IMR-90 (cell line): ENCODE data around the gene CSDE1. TPM values are rescaled to one million over a fixed set of nuclear protein-coding genes. Genes with fewer than 3 reads are reported as not detected.

Experiments used
- ATAC-seq: fragments of 200-7000 bp; cut with Tn5 transposase; 2 replicates; pipeline ENCODE4 v1.9.1; 2020; ENCODE audit warnings: low read depth, mild to moderate bottlenecking, moderate library complexity
- BruUV-seq: library from RNA; stranded (reverse); fragments of 400-500 nt; replicated peaks from 2 replicates; lab custom pipeline; 2021; lab: Mats Ljungman, UMichigan
- CTCF ChIA-PET: fragments of 300-600 bp; formaldehyde crosslinking; extraction: SDS; loops from one replicate; lab custom pipeline; 2021; ENCODE audit warnings: antibody characterized with exemption; lab: Yijun Ruan, JAX
- POLR2A ChIA-PET: fragments of 300-600 bp; sonication (Branson Sonifier 250); formaldehyde crosslinking; loops from one replicate; lab custom pipeline; 2022; ENCODE audit warnings: antibody characterized with exemption; ENCODE audit not compliant: unreplicated experiment; lab: Charles Lee
- DNase-seq: peaks from one replicate; pipeline ENCODE4 v3.0.0; 2013
- H2AFZ ChIP-seq: replicated peaks from 2 replicates; pipeline ENCODE3; 2013; ENCODE audit warnings: low read length, mild to moderate bottlenecking; ENCODE audit not compliant: poor library complexity
- H2AK5ac ChIP-seq: 2 replicates; pipeline ENCODE4 v1.6.1; 2013; ENCODE audit warnings: low read depth, low read length, inconsistent platforms
- H2AK9ac ChIP-seq: replicated peaks from 2 replicates; pipeline ENCODE3; 2013; ENCODE audit warnings: mild to moderate bottlenecking, low read depth, low read length, moderate library complexity; ENCODE audit not compliant: poor library complexity
- H2BK120ac ChIP-seq: 2 replicates; pipeline ENCODE4 v1.6.1; 2013; ENCODE audit warnings: low read depth, low read length, inconsistent platforms
- H2BK15ac ChIP-seq: 3 replicates; pipeline ENCODE4 v1.6.1; 2013; ENCODE audit warnings: low read depth, low read length, inconsistent platforms
- H2BK20ac ChIP-seq: 2 replicates; pipeline ENCODE4 v1.6.1; 2013; ENCODE audit warnings: low read depth, mild to moderate bottlenecking, inconsistent platforms, low read length, moderate library complexity
- H2BK5ac ChIP-seq: 2 replicates; pipeline ENCODE4 v1.6.1; 2013; ENCODE audit warnings: mild to moderate bottlenecking, low read depth, low read length, inconsistent platforms; ENCODE audit not compliant: poor library complexity, severe bottlenecking
- H3K14ac ChIP-seq: replicated peaks from 2 replicates; pipeline ENCODE4 v1.6.1; 2013; ENCODE audit warnings: low read depth, low read length, inconsistent platforms
- H3K18ac ChIP-seq: 2 replicates; pipeline ENCODE4 v1.6.1; 2013; ENCODE audit warnings: low read depth, low read length, control low read depth
- H3K23ac ChIP-seq: 2 replicates; pipeline ENCODE4 v1.6.1; 2013; ENCODE audit warnings: low read depth, low read length, inconsistent platforms
- H3K27ac ChIP-seq: 2 replicates; pipeline ENCODE4 v1.5.1; 2013; ENCODE audit warnings: mild to moderate bottlenecking, control low read depth, low read length; ENCODE audit not compliant: insufficient read depth
- H3K27me3 ChIP-seq: 2 replicates; pipeline ENCODE4 v1.6.1; 2013; ENCODE audit warnings: low read length; ENCODE audit not compliant: control insufficient read depth, insufficient read depth
- H3K36me3 ChIP-seq: 2 replicates; pipeline ENCODE4 v1.6.1; 2013; ENCODE audit warnings: low read length, mixed read lengths; ENCODE audit not compliant: control insufficient read depth, insufficient read depth
- H3K4ac ChIP-seq: 2 replicates; pipeline ENCODE4 v1.6.1; 2013; ENCODE audit warnings: low read depth, low read length, inconsistent platforms
- H3K4me1 ChIP-seq: 2 replicates; pipeline ENCODE4 v1.6.1; 2013; ENCODE audit warnings: low read length, mixed read lengths; ENCODE audit not compliant: control insufficient read depth, insufficient read depth
- H3K4me2 ChIP-seq: 2 replicates; pipeline ENCODE4 v1.6.1; 2013; ENCODE audit warnings: low read depth, mild to moderate bottlenecking, control low read depth, low read length, moderate library complexity
- H3K4me3 ChIP-seq: 2 replicates; pipeline ENCODE4 v1.5.1; 2013; ENCODE audit warnings: low read depth, mild to moderate bottlenecking, control low read depth, low read length, moderate library complexity; ENCODE audit not compliant: insufficient read depth
- H3K56ac ChIP-seq: 2 replicates; pipeline ENCODE4 v1.6.1; 2013; ENCODE audit warnings: low read length, inconsistent platforms; ENCODE audit not compliant: insufficient read depth; ENCODE audit errors: extremely low read depth
- H3K79me1 ChIP-seq, 2 experiments: 2 replicates each; pipeline ENCODE4 v1.6.1; 2013; ENCODE audit warnings: low read length in 2 of 2, inconsistent platforms in 1 of 2, low read depth in 1 of 2
- H3K9ac ChIP-seq: 2 replicates; pipeline ENCODE4 v1.6.1; 2013; ENCODE audit warnings: low read depth, low read length, control low read depth
- H3K9me1 ChIP-seq: 2 replicates; pipeline ENCODE4 v1.6.1; 2013; ENCODE audit warnings: low read length, inconsistent platforms; ENCODE audit not compliant: insufficient read depth
- H3K9me3 ChIP-seq: 2 replicates; pipeline ENCODE4 v1.6.1; 2013; ENCODE audit warnings: low read length; ENCODE audit not compliant: control insufficient read depth, insufficient read depth
- H4K20me1 ChIP-seq: 2 replicates; pipeline ENCODE4 v1.6.1; 2013; ENCODE audit warnings: low read length, inconsistent platforms; ENCODE audit not compliant: insufficient read depth
- H4K5ac ChIP-seq: 2 replicates; pipeline ENCODE4 v1.6.1; 2013; ENCODE audit warnings: mild to moderate bottlenecking, low read depth, low read length, control low read depth
- H4K8ac ChIP-seq, 2 experiments: 2 replicates each; pipeline ENCODE4 v1.6.1; 2013; ENCODE audit warnings: low read depth in 2 of 2, low read length in 2 of 2, control low read depth in 1 of 2, inconsistent platforms in 1 of 2
- H4K91ac ChIP-seq: 2 replicates; pipeline ENCODE4 v1.6.1; 2013; ENCODE audit warnings: low read depth, low read length, inconsistent platforms; ENCODE audit not compliant: insufficient read depth
- BHLHE40 ChIP-seq: fragments of 150-350 bp; IDR thresholded peaks from 2 replicates; pipeline ENCODE4 v1.6.1; 2016; ENCODE audit warnings: mild to moderate bottlenecking, low read depth, low read length
- CEBPB ChIP-seq: IDR thresholded peaks from 2 replicates; pipeline ENCODE4 v1.6.1; 2012; ENCODE audit warnings: low read depth, low read length, improper control_type of control experiment
- MAZ ChIP-seq: IDR thresholded peaks from 2 replicates; pipeline ENCODE4 v1.6.1; 2012; ENCODE audit warnings: low read depth, mild to moderate bottlenecking, low read length, improper control_type of control experiment, moderate library complexity, borderline replicate concordance
- MXI1 ChIP-seq: IDR thresholded peaks from 2 replicates; pipeline ENCODE4 v1.6.1; 2012; ENCODE audit warnings: low read depth, mild to moderate bottlenecking, low read length, moderate library complexity, borderline replicate concordance
- POLR2A ChIP-seq: IDR thresholded peaks from 2 replicates; pipeline ENCODE4 v1.6.1; 2012; ENCODE audit warnings: mild to moderate bottlenecking, low read depth, low read length
- RAD21 ChIP-seq: IDR thresholded peaks from 2 replicates; pipeline ENCODE4 v1.6.1; 2012; ENCODE audit warnings: low read length, improper control_type of control experiment
- RCOR1 ChIP-seq: IDR thresholded peaks from 2 replicates; pipeline ENCODE4 v1.6.1; 2012; ENCODE audit warnings: mild to moderate bottlenecking, low read length, improper control_type of control experiment; ENCODE audit not compliant: insufficient replicate concordance
- RFX5 ChIP-seq: IDR thresholded peaks from 2 replicates; pipeline ENCODE4 v1.8.0; 2012; ENCODE audit warnings: low read depth, mild to moderate bottlenecking, low read length, moderate library complexity
- SMC3 ChIP-seq: fragments of 150-350 bp; IDR thresholded peaks from 2 replicates; pipeline ENCODE4 v1.6.1; 2016; ENCODE audit warnings: low read depth, mild to moderate bottlenecking, antibody characterized with exemption, low read length, moderate library complexity
- WGBS, 2 experiments: methylation state at CpG; one replicate each; pipeline versions ENCODE4 v1.1.5 to v1.1.7; 2013; ENCODE audit warnings: missing lambda C conversion rate in 2 of 2; ENCODE audit not compliant: insufficient read length in 1 of 2; ENCODE audit errors: extremely low coverage in 2 of 2; 5-methylcytosine and 5-hydroxymethylcytosine counted together
- dilution Hi-C: fragments of 300-500 bp; cut with HindIII; formaldehyde crosslinking; loops from one replicate; pipeline ENCODE4 v1.14.3; 2018; ENCODE audit warnings: low sequenced_read_pairs; ENCODE audit not compliant: unreplicated experiment
- in situ Hi-C: fragments of 300-500 bp; cut with MboI; formaldehyde crosslinking; loops from 3 replicates; pipeline ENCODE4 v1.14.3; 2019; ENCODE audit warnings: low sequenced_read_pairs, inconsistent platforms, mixed read lengths
- intact Hi-C: fragments of 100-400 bp; cut with micrococcal nuclease; formaldehyde crosslinking; loops from 2 replicates; pipeline ENCODE4 v1.10.0; 2022
- polyA plus RNA-seq, 3 experiments: library from polyadenylated mRNA; depleted of rRNA; stranded (reverse); fragments of >200 nt; gene quantifications; 2 replicates each; pipeline ENCODE4 v1.2.3, GENCODE V29; 2012; ENCODE audit warnings: low replicate concordance in 1 of 3
- total RNA-seq: library from RNA; depleted of rRNA; stranded (reverse); fragments of >200 nt; gene quantifications from 2 replicates; pipeline ENCODE4 v1.2.3, GENCODE V29; 2012
- TF ChIP-seq, protein P1 (sequence below): fragments of 150-350 bp; IDR thresholded peaks from 2 replicates; pipeline ENCODE4 v1.6.1; 2017; ENCODE audit warnings: mild to moderate bottlenecking, antibody characterized with exemption, low read length, low read depth

CSDE1 gene
- total and polyA plus RNA-seq, 2 of the 4 experiments (the other 2 are of a cell fraction), result 190 to 879 TPM

DNA sequence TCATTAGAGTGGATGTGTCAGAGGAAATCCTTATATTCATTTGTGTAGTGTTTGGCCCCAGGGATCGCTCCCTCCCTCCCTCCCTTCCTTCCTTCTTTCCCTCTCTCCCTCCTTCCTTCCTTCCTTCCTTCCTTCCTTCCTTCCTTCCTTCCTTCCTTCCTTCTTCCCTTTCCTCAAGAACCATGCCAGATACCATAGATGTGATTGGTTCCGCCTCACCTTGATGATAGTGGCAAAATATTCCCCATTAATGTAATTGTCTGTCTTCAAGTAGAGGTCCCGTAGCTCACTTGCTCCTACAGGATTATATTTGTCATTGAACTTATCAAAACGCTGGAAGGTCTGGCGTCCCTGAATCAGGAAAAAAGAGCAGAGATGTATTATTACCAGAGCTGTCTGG lies 80.1 kb downstream of the CSDE1 start:
- Histone ChIP-seq H4K5ac (no peak overlapping the region), H4K91ac (no peak overlapping the region), H2AK5ac (no peak overlapping the region), H3K79me1 (no peaks in the 10 kb centered on the region), H3K4me3 (no peak overlapping the region), H3K4me2 (no peak overlapping the region), H2AFZ (no peak overlapping the region), H3K9ac (no peak overlapping the region), H3K4ac (no peak overlapping the region), H3K18ac (no peak overlapping the region), H4K8ac (no peak overlapping the region), H3K4me1 (no peaks in the 10 kb centered on the region), H3K9me1 (no peaks in the 10 kb centered on the region), H3K56ac (no peak overlapping the region; the same call in 1 of the 2 replicates), H2BK15ac (no peak overlapping the region), H2BK20ac (no peak overlapping the region), H3K9me3 (no peaks in the 10 kb centered on the region), H2BK120ac (no peak overlapping the region), H3K14ac (no peak overlapping the region), H3K27me3 (peaks cover 17% of the 10 kb centered on the region), H2AK9ac (no peak overlapping the region), H4K20me1 (no peaks in the 10 kb centered on the region), H3K27ac (no peak overlapping the region), H2BK5ac (no peak overlapping the region), H3K36me3 (no peaks in the 10 kb centered on the region), H3K23ac (no peak overlapping the region)
- POLR2A ChIA-PET, result no interaction called here
- intact Hi-C loops (no loop called here), dilution Hi-C loops (no loop called here), in situ Hi-C loops (no loop called here)
- no peak for ATAC-seq
- CTCF ChIA-PET, result no interaction called here
- DNase-seq, result no peak
- no CpG with 5 or more reads among the region's 5 CpGs for WGBS, 2 experiments
- TF ChIP-seq RFX5, result no peak
- TF ChIP-seq RAD21, result no peak
- TF ChIP-seq POLR2A, result no peak
- TF ChIP-seq BHLHE40, result no peak
- TF ChIP-seq, protein P1, sequence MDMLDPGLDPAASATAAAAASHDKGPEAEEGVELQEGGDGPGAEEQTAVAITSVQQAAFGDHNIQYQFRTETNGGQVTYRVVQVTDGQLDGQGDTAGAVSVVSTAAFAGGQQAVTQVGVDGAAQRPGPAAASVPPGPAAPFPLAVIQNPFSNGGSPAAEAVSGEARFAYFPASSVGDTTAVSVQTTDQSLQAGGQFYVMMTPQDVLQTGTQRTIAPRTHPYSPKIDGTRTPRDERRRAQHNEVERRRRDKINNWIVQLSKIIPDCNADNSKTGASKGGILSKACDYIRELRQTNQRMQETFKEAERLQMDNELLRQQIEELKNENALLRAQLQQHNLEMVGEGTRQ, result no peak
- TF ChIP-seq MAZ, result no peak
- TF ChIP-seq RCOR1, result no peak
- no peak for TF ChIP-seq SMC3
- no peak for TF ChIP-seq MXI1
- TF ChIP-seq CEBPB, result no peak
- BruUV-seq, result no TSS peak
